Neural progenitor cell (in vitro differentiated cells): ENCODE measurements around the gene TMEM179. TPM values are rescaled to one million over a fixed set of nuclear protein-coding genes. Genes with fewer than 3 reads are reported as not detected.

ENCODE experiments used
- DNase-seq: peaks from one replicate; pipeline ENCODE4 v3.0.0-alpha.2; 2016; ENCODE audit warnings: low spot score
- H2AFZ ChIP-seq: fragments of 200-600 bp; sonication (generic); replicated peaks from 2 replicates; pipeline ENCODE4 v1.6.1; 2016; ENCODE audit warnings: antibody characterized with exemption
- H3F3A ChIP-seq: fragments of 200-600 bp; sonication (generic); 2 replicates; pipeline ENCODE4 v1.6.1; 2016; ENCODE audit warnings: antibody characterized with exemption, low read depth
- H3K27ac ChIP-seq: fragments of 200-600 bp; sonication (generic); 2 replicates; pipeline ENCODE4 v1.5.1; 2016; ENCODE audit warnings: mild to moderate bottlenecking
- H3K27me3 ChIP-seq: fragments of 200-600 bp; sonication (generic); 2 replicates; pipeline ENCODE4 v1.6.1; 2016; ENCODE audit warnings: mild to moderate bottlenecking, moderate library complexity
- H3K36me3 ChIP-seq: fragments of 200-600 bp; sonication (generic); 2 replicates; pipeline ENCODE4 v1.5.1; 2016
- H3K4me1 ChIP-seq: fragments of 200-600 bp; sonication (generic); 2 replicates; pipeline ENCODE4 v1.6.1; 2016; ENCODE audit warnings: mixed run types
- H3K4me2 ChIP-seq: fragments of 200-600 bp; sonication (generic); 2 replicates; pipeline ENCODE4 v1.6.1; 2016
- H3K4me3 ChIP-seq: fragments of 200-600 bp; sonication (generic); 2 replicates; pipeline ENCODE4 v1.5.1; 2016
- H3K79me2 ChIP-seq: fragments of 200-600 bp; sonication (generic); 2 replicates; pipeline ENCODE4 v1.6.1; 2016; ENCODE audit warnings: low read depth
- H3K9ac ChIP-seq: fragments of 200-600 bp; sonication (generic); 2 replicates; pipeline ENCODE4 v1.6.1; 2016
- H3K9me3 ChIP-seq: fragments of 200-600 bp; sonication (generic); 2 replicates; pipeline ENCODE4 v1.5.1; 2016; ENCODE audit warnings: low read depth
- H4K20me1 ChIP-seq: fragments of 200-600 bp; sonication (generic); 2 replicates; pipeline ENCODE4 v1.6.1; 2016; ENCODE audit warnings: low read depth
- H3K27ac Mint-ChIP-seq: 3 replicates; pipeline ENCODE4 v1.8.0; 2021; ENCODE audit warnings: mixed read lengths
- H3K27me3 Mint-ChIP-seq: 2 replicates; pipeline ENCODE4 v1.8.0; 2022; ENCODE audit warnings: low read depth, mild to moderate bottlenecking, inconsistent platforms, moderate library complexity, mixed read lengths; ENCODE audit not compliant: insufficient read depth
- H3K36me3 Mint-ChIP-seq: 3 replicates; pipeline ENCODE4 v1.8.0; 2021; ENCODE audit warnings: mixed read lengths
- H3K4me1 Mint-ChIP-seq: 3 replicates; pipeline ENCODE4 v1.8.0; 2021; ENCODE audit warnings: mixed read lengths
- H3K4me3 Mint-ChIP-seq: 3 replicates; pipeline ENCODE4 v1.8.0; 2021; ENCODE audit warnings: mild to moderate bottlenecking, moderate library complexity, mixed read lengths
- H3K9me3 Mint-ChIP-seq: 3 replicates; pipeline ENCODE4 v1.8.0; 2020; ENCODE audit warnings: mixed read lengths
- EZH2 ChIP-seq: fragments of 200-600 bp; sonication (generic); IDR thresholded peaks from 2 replicates; pipeline ENCODE4 v1.6.1; 2017; ENCODE audit warnings: antibody characterized with exemption, mild to moderate bottlenecking, moderate library complexity
- EZH2phosphoT487 ChIP-seq: fragments of 200-600 bp; sonication (generic); IDR thresholded peaks from 2 replicates; pipeline ENCODE4 v1.6.1; 2017; ENCODE audit warnings: antibody characterized with exemption
- total RNA-seq: library from RNA; depleted of rRNA; stranded (reverse); fragments of >200 nt; gene quantifications from 2 replicates; pipeline ENCODE4 v1.2.3, GENCODE V29; 2015; ENCODE audit warnings: low replicate concordance
- TF ChIP-seq, protein P1 (sequence below): fragments of 200-600 bp; sonication (generic); IDR thresholded peaks from 2 replicates; pipeline ENCODE4 v1.5.1; 2017; ENCODE audit warnings: antibody characterized with exemption, mild to moderate bottlenecking

Gene TMEM179
- total RNA-seq, 1 donor from 2014 or later: 0.77 TPM

GRCh38 chr14:104582662-104583061 is 21.9 kb downstream of the TMEM179 start:
- Histone ChIP-seq H3K36me3 (no peaks in the 10 kb centered on the region), H3K4me1 (no peaks in the 10 kb centered on the region)
- no peak overlapping the region for H3K27ac Mint-ChIP-seq

GRCh38 chr14:104582005-104582404 is 22.6 kb downstream of the TMEM179 start:
- H3K9me3 Mint-ChIP-seq: no peaks in the 10 kb centered on the region
- Histone ChIP-seq H2AFZ (no peak overlapping the region), H3F3A (no peaks in the 10 kb centered on the region), H3K9me3 (no peaks in the 10 kb centered on the region), H3K36me3 (no peaks in the 10 kb centered on the region), H3K79me2 (no peaks in the 10 kb centered on the region), H3K27me3 (no peaks in the 10 kb centered on the region), H3K27ac (no peak overlapping the region), H3K9ac (no peak overlapping the region), H3K4me3 (no peak overlapping the region), H4K20me1 (no peaks in the 10 kb centered on the region), H3K4me2 (no peak overlapping the region), H3K4me1 (no peaks in the 10 kb centered on the region)
- H3K27ac Mint-ChIP-seq: no peak overlapping the region
- peaks cover 9% of the 10 kb centered on the region for H3K27me3 Mint-ChIP-seq
- no peak overlapping the region for H3K4me3 Mint-ChIP-seq
- peaks cover 17% of the 10 kb centered on the region for H3K4me1 Mint-ChIP-seq
- TF ChIP-seq, protein P1, sequence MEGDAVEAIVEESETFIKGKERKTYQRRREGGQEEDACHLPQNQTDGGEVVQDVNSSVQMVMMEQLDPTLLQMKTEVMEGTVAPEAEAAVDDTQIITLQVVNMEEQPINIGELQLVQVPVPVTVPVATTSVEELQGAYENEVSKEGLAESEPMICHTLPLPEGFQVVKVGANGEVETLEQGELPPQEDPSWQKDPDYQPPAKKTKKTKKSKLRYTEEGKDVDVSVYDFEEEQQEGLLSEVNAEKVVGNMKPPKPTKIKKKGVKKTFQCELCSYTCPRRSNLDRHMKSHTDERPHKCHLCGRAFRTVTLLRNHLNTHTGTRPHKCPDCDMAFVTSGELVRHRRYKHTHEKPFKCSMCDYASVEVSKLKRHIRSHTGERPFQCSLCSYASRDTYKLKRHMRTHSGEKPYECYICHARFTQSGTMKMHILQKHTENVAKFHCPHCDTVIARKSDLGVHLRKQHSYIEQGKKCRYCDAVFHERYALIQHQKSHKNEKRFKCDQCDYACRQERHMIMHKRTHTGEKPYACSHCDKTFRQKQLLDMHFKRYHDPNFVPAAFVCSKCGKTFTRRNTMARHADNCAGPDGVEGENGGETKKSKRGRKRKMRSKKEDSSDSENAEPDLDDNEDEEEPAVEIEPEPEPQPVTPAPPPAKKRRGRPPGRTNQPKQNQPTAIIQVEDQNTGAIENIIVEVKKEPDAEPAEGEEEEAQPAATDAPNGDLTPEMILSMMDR: no peak
- no peak for TF ChIP-seq EZH2phosphoT487
- no peak for TF ChIP-seq EZH2
- H3K36me3 Mint-ChIP-seq: no peaks in the 10 kb centered on the region
- DNase-seq: no peak

More at GRCh38 chr14:104582662-104583061, 21.9 kb downstream of the TMEM179 start:
- no peak overlapping the region for H3K9ac ChIP-seq
- Mint-ChIP-seq H3K9me3 (no peaks in the 10 kb centered on the region), H3K36me3 (no peaks in the 10 kb centered on the region), H3K4me3 (no peak overlapping the region), H3K4me1 (peaks cover 13% of the 10 kb centered on the region), H3K27me3 (peaks cover 9% of the 10 kb centered on the region)
- no peaks in the 10 kb centered on the region for H3K9me3 ChIP-seq
- no peaks in the 10 kb centered on the region for H4K20me1 ChIP-seq
- no peaks in the 10 kb centered on the region for H3F3A ChIP-seq
- no peak for DNase-seq
- H3K27ac ChIP-seq: no peak overlapping the region
- no peaks in the 10 kb centered on the region for H3K79me2 ChIP-seq
- no peak overlapping the region for H3K4me2 ChIP-seq
- TF ChIP-seq EZH2phosphoT487: no peak
- TF ChIP-seq, protein P1: no peak
- no peak for TF ChIP-seq EZH2
- no peaks in the 10 kb centered on the region for H3K27me3 ChIP-seq
- H2AFZ ChIP-seq: no peak overlapping the region
- H3K4me3 ChIP-seq: no peak overlapping the region

- no peak overlapping the region for H3K4me2 ChIP-seq
- H3K9ac ChIP-seq: no peak overlapping the region
- no peaks in the 10 kb centered on the region for H3K4me1 ChIP-seq
- no peak for DNase-seq
- H3K79me2 ChIP-seq: no peaks in the 10 kb centered on the region
- Mint-ChIP-seq H3K9me3 (no peaks in the 10 kb centered on the region), H3K4me3 (no peak overlapping the region), H3K4me1 (peaks cover 17% of the 10 kb centered on the region), H3K27ac (peak overlapping the region; percentile 95), H3K27me3 (peaks cover 9% of the 10 kb centered on the region), H3K36me3 (no peaks in the 10 kb centered on the region)
- TF ChIP-seq, protein P1: no peak
- TF ChIP-seq EZH2: no peak
- no peak for TF ChIP-seq EZH2phosphoT487
- no peaks in the 10 kb centered on the region for H3K36me3 ChIP-seq
- H3K27ac ChIP-seq: no peak overlapping the region
- no peaks in the 10 kb centered on the region for H4K20me1 ChIP-seq
- no peaks in the 10 kb centered on the region for H3K27me3 ChIP-seq
- no peak overlapping the region for H2AFZ ChIP-seq
- H3K4me3 ChIP-seq: no peak overlapping the region
- no peaks in the 10 kb centered on the region for H3F3A ChIP-seq
- H3K9me3 ChIP-seq: no peaks in the 10 kb centered on the region
Measured at GRCh38 chr14:104581521-104581920, 23.1 kb downstream of the TMEM179 start.
